NCI-H524 (cell line): Measurements from ENCODE around the gene CLPTM1L.
"Not testable (repeated sequence)": the region's sequence is repeated elsewhere in the genome, so short reads cannot be mapped to it uniquely, and the experiment has no call there.

Experiments used
- DNase-seq, 2 experiments: peaks; one replicate each; lab custom pipeline; 2025; lab: John Stamatoyannopoulos, UW

CLPTM1L gene

GRCh38 chr5:1326901-1327756, 17.8 kb downstream of the CLPTM1L start:
- DNase-seq: not testable (repeated sequence)

GRCh38 chr5:1326532-1326875, 18.4 kb downstream of the CLPTM1L start:
- DNase-seq: not testable (repeated sequence)

- DNase-seq: no peak
Measured at GRCh38 chr5:1325870-1326531, 18.9 kb downstream of the CLPTM1L start.

DNA sequence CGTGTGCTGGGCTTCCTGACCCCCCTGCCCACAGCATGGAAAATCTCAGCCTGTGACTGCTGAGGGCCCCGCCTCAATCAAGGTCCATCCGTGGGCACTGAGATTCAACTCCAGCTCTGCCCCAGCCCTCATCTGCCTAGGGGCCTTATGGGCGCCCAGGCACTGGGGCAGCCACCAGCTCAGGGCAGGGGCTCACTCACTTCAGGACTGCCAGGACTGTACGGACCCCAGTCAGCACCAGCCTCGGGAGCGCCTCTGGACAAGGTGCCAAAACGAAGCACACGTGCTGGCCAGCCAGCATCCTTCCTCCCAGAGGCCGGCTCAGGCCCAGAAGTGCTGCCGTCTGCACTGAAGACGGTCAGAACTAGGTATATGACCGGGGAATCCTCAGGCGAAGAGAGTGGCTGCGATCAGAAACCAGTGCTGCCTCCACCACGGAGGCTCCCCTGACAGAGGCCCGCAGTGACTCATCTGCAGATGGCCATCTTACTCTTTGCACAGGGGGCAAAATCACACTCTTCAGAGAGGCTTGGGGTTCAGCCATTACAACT, 19.6 kb downstream of the CLPTM1L start:
- no peak for DNase-seq

DNA sequence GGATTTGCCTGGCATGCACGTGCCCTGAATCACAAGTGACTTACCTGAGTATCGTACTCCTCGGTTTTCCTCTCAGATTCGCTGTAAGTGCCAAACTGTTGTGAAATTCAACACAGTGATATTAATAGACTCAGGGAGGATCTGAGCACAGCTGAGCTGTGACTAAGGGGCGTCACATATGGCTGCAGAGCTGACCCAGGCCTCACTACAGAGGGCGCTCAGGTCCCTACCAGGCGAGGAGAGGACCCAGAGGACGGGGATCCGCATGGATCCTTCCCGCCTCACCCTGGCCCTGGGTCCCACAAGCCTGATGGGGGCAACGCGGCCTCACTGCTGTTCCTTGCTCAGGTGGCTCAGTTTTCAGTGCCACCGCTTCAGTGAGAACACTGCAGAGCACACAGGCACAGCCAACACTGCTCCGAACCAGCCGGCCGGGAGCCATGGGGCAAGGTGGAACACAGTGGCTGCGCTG, 20.1 kb downstream of the CLPTM1L start:
- no peak for DNase-seq

- DNase-seq: no peak
Measured at GRCh38 chr5:1324301-1324700, 20.6 kb downstream of the CLPTM1L start.

DNA sequence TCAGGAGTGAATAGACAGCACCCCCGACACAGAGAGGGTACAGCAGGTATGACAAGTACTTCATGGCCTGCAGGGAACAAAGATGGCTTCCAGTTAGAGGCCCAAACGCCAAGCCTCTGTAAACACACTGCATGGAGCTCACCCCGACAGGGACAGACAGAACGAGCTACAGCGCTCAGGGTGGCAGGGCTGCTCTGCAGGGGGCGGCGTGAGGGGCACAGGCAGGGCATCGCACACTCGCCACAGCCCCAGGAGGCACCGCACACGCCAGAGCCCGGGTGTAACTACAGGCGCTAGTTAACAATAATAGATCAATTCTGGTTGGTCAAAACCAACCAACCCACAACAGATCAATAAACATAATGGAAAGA, 21.1 kb downstream of the CLPTM1L start:
- no peak for DNase-seq

DNA sequence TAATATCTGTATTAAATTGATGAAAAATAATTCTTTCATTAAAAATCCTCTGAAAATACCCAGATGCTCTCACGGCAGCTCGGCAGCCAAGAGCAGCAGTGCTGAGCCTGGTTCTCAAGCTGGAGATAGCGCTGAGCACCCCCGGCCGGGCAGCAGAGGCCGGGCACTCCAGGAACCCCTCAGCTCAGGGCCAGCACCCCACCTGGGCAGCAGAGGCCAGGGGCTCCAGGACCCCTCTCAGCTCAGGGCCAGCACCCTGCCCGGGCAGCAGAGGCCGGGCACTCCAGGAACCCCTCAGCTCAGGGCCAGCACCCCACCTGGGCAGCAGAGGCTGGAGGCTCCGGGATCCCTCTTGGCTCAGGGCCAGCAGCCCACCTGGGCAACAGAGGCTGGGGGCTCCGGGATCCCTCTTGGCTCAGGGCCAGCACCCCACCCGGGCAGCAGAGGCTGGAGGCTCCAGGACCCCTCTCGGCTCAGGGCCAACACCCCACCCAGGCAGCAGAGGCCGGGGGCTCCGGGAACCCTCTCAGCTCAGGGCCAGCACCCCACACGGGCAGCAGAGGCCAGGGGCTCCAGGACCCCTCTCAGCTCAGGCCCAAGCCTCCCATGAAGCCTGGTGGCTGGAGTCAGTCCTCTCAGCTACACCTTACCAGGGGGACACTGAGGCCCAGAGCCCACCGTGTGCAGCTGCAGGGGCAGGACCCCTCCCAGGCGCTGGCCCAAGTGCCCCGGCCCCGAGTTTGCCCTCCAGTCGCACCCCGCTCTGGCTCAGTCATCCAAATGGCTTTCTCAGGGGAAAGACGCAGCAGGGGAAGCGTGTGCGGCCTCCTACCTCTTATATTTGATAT, 21.7 kb downstream of the CLPTM1L start:
- DNase-seq: no peak

GRCh38 chr5:1322036-1322900, 22.6 kb downstream of the CLPTM1L start:
- no peak for DNase-seq

- DNase-seq: no peak
Measured at GRCh38 chr5:1321576-1321975, 23.3 kb downstream of the CLPTM1L start.

DNA sequence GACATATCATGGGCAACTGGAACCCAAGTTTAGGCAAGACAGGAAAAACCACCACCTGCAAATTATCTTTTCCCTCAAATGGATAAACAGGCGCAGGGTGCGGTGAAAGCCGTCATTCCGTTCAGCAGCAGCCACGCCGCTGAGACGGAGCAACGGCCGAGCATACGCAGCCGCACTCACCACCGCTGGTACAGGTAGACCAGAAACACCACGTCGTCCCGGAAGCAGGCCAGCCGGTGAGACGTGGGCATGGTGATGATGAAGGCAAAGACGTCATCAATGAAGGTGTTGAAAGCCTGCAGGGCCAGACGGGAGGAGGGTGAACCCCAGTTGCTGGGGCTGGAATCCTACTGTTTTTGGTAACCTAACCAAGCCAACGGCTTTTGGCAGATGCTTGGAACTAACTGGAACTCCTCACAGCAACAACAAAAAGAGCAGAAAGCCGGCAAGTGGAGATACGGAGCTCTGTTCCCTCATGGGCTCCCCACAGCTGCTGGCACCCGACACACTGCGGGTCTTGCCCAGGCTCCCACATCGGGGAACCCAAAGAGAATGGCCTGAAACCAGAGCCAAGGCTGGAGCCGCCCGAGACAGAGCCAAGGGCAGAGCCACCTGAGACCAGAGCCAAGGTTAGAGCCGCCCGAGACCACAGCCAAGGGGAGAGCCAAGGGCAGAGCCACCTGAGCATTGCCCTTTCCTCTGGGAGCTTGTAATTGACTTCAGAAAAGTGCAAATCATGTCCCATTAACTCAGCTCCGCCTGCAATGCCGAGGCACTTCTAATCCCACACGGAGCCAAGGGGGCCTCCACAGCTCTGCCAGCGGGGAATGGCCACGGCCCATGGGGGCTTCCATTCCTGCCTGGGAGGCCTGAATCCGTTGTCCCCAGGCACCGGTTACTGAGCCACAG, 24.2 kb downstream of the CLPTM1L start:
- DNase-seq: no peak

- DNase-seq: no peak
Measured at GRCh38 chr5:1319436-1320256, 25.3 kb downstream of the CLPTM1L start.

DNA sequence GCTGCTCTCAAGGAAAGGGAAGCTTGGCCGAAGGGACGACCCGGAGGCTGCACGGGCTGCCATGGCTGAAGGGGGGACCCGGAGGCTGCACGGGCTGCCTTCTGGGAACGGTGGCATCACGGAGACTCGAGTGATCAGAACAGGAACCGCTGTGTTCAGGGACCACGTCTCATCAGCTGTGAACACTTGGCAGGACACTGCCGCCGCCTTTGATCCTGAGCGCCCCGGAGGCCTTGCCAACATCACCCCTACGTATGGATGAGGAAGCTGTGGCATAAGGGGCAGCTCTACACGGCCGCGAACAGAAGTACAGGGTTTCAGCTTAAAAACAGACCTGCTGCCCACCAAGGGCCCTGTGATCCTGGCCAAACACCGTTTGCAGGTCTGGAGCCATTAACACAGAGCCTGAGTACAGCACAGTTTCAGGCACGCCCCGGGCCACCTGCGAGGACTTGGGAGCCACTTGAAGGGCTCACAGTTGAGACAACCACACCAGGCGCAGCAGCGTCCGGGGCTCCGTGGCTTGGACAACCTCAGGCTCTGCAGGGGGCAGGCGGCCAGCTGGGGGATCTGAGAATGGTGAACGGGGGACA, 26.1 kb downstream of the CLPTM1L start:
- no peak for DNase-seq

DNA sequence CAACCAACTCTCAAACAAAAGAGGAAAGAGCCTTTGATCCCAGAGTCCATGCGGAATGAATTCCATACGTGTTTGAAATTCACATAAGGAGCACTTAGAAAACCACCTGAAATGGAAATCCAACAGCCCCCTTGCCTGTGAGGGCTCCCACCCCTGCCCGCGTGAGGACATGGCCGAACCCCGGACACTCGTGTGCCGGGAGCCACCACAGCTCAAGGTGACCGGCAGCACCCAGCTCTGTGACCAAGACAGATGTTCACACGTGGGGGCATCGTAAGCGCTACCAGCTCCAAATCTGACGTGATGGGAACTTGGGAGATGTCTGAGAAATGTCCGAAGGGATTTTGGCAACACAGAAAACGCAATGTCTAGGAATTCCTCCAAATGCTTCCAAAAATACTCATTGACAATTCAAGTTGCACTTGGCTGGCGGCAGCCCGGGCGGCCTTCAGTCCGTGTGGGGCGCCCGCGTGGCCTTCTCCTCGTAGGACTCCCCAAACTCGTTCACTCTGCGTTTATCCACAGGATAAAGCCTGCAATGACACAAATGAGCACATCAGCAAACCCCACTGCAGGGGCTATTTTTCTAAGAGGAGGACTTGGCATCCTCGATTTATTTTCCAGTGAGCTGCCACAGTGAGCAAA, 26.9 kb downstream of the CLPTM1L start:
- DNase-seq: no peak

- DNase-seq: peak in 1 of 2 experiments; percentile 62
Measured at GRCh38 chr5:1316588-1317340, 28.1 kb downstream of the CLPTM1L start.

GRCh38 chr5:1315709-1316587, 29.0 kb downstream of the CLPTM1L start:
- peak; percentile 49 to 77 for DNase-seq
